HFFc6 (cell line): ENCODE data around the gene HVCN1. TPM values are rescaled to one million over a fixed set of nuclear protein-coding genes. Genes with fewer than 3 reads are reported as not detected.

ENCODE experiments used
- DNase-seq: peaks from one replicate; pipeline ENCODE4 v3.0.0-alpha.2; 2018
- H3K27ac Mint-ChIP-seq: 2 replicates; pipeline ENCODE4 v1.8.0; 2020; ENCODE audit warnings: mild to moderate bottlenecking, mixed read lengths
- H3K27me3 Mint-ChIP-seq: 2 replicates; pipeline ENCODE4 v1.8.0; 2021; ENCODE audit warnings: mild to moderate bottlenecking, moderate library complexity, mixed read lengths; ENCODE audit not compliant: insufficient read depth
- H3K36me3 Mint-ChIP-seq: 2 replicates; pipeline ENCODE4 v1.8.0; 2021; ENCODE audit warnings: low read depth, mixed read lengths
- H3K4me1 Mint-ChIP-seq: 2 replicates; pipeline ENCODE4 v1.8.0; 2020; ENCODE audit warnings: low read depth, mixed read lengths
- H3K4me3 Mint-ChIP-seq: 2 replicates; pipeline ENCODE4 v1.8.0; 2020; ENCODE audit warnings: mild to moderate bottlenecking, moderate library complexity, mixed read lengths
- H3K9me3 Mint-ChIP-seq: 2 replicates; pipeline ENCODE4 v1.8.0; 2020; ENCODE audit warnings: mild to moderate bottlenecking, mixed read lengths
- CTCF ChIP-seq: fragments of 200-600 bp; sonication (generic); IDR thresholded peaks from 2 replicates; pipeline ENCODE4 v1.5.0; 2021; ENCODE audit warnings: antibody characterized with exemption, mild to moderate bottlenecking
- total RNA-seq, 6 experiments: library from RNA; stranded (reverse); fragmentation: NEBNext Ultra II Directional; extraction: Animal tissue kit (Norgen Biotek cat#: 25700); gene quantifications; 2 replicates in 1 of 6; 3 replicates in 5 of 6; pipeline ENCODE4 v1.2.3, GENCODE V29; 2021

HVCN1 gene
- total RNA-seq, 6 experiments from 2014 or later, result 0.09 to 0.71 (median 0.33) TPM; not detected in 1

- no peak overlapping the region for H3K4me3 Mint-ChIP-seq
- no peaks in the 10 kb centered on the region for H3K9me3 Mint-ChIP-seq
- peaks cover 4% of the 10 kb centered on the region for H3K27me3 Mint-ChIP-seq
- H3K36me3 Mint-ChIP-seq, result no peaks in the 10 kb centered on the region
- H3K27ac Mint-ChIP-seq, result no peak overlapping the region
- DNase-seq, result peak; percentile 61
- peak; percentile 78 for TF ChIP-seq CTCF
- H3K4me1 Mint-ChIP-seq, result no peaks in the 10 kb centered on the region
Observed at GRCh38 chr12:110600254-110600653, 88.7 kb downstream of the HVCN1 start.

- no peak overlapping the region for H3K27ac Mint-ChIP-seq
- DNase-seq, result no peak
- TF ChIP-seq CTCF, result no peak
- no peaks in the 10 kb centered on the region for H3K36me3 Mint-ChIP-seq
- H3K4me1 Mint-ChIP-seq, result no peaks in the 10 kb centered on the region
- H3K27me3 Mint-ChIP-seq, result peaks cover 4% of the 10 kb centered on the region
- H3K4me3 Mint-ChIP-seq, result no peak overlapping the region
- H3K9me3 Mint-ChIP-seq, result no peaks in the 10 kb centered on the region
Observed at GRCh38 chr12:110599334-110599733, 89.6 kb downstream of the HVCN1 start.

Other genes starting within 250 kb of the HVCN1 start
- 100 to 1,000 TPM; 301 to 338 (median 317) TPM for gene ARPC3, start 238.8 kb downstream of the HVCN1 start, total RNA-seq
- gene GPN3, start 220.9 kb downstream of the HVCN1 start, total RNA-seq, result 10 to 100 TPM; 22.9 to 30.4 (median 25.1) TPM
- gene FAM216A, start 220.3 kb downstream of the HVCN1 start, total RNA-seq, result 10 to 100 TPM; 16.4 to 25.2 (median 18.0) TPM
- 100 to 1,000 TPM in 5 of 6 experiments, 10 to 100 TPM in 1; 98.0 to 116 (median 110) TPM for gene VPS29, start 187.0 kb downstream of the HVCN1 start, total RNA-seq
- 1 to 10 TPM in 1 of 6 experiments, under 1 TPM in 5; 0.55 to 1.1 (median 0.77) TPM for gene RAD9B, start 186.8 kb downstream of the HVCN1 start, total RNA-seq
- gene PPTC7, start 105.8 kb downstream of the HVCN1 start, total RNA-seq, result 10 to 100 TPM in 5 of 6 experiments, 1 to 10 TPM in 1; 8.9 to 13.6 (median 12.0) TPM
- 10 to 100 TPM; 24.2 to 30.3 (median 25.6) TPM for gene TCTN1, start 75.0 kb downstream of the HVCN1 start, total RNA-seq
- gene PPP1CC, start 53.8 kb upstream of the HVCN1 start, total RNA-seq, result 100 to 1,000 TPM in 5 of 6 experiments, 10 to 100 TPM in 1; 95.2 to 140 (median 134) TPM
- not detected for gene CCDC63, start 157.9 kb upstream of the HVCN1 start, total RNA-seq
- gene MYL2, start 231.5 kb upstream of the HVCN1 start, total RNA-seq, result not detected